ENCODE results near the gene GPR75.
A peak's percentile ranks its signal among the peaks of the same experiment; 100 is the strongest.

Gene GPR75

GRCh38 chr2:53859206-53860181 lies at the start of gene GPR75:
TSS of gene GPR75 (minus strand) at chr2:53859967. CDS start at chr2:53854756, 5,211 bp downstream.
- Mint-ChIP-seq H3K4me3 (no peak within 1 kb of the TSS), H3K36me3 (ENCODE audit: low read depth) (peaks cover 40% of the 10 kb centered on the region), H3K27ac (no peak within 1 kb of the TSS), H3K27me3 (no peaks in the 10 kb centered on the region), H3K4me1 (ENCODE audit: low read depth) (peaks cover 21% of the 10 kb centered on the region), H3K9me3 (no peaks in the 10 kb centered on the region)
- no peak for DNase-seq

- H3K27ac Mint-ChIP-seq: no peak overlapping the region
- no peak for DNase-seq
- H3K9me3 Mint-ChIP-seq: no peaks in the 10 kb centered on the region
- no peaks in the 10 kb centered on the region for H3K27me3 Mint-ChIP-seq
- H3K4me3 Mint-ChIP-seq: no peak overlapping the region
- peaks cover 2% of the 10 kb centered on the region for H3K4me1 Mint-ChIP-seq (ENCODE audit: low read depth)
- peaks cover 75% of the 10 kb centered on the region for H3K36me3 Mint-ChIP-seq (ENCODE audit: low read depth)
These were observed 47.8 kb upstream of the GPR75 start for GRCh38 chr2:53907582-53907981.

GRCh38 chr2:53905396-53905795 lies 45.6 kb upstream of the GPR75 start:
- peaks cover under 1% of the 10 kb centered on the region for H3K4me1 Mint-ChIP-seq (ENCODE audit: low read depth)
- no peaks in the 10 kb centered on the region for H3K9me3 Mint-ChIP-seq
- H3K27ac Mint-ChIP-seq: no peak overlapping the region
- H3K27me3 Mint-ChIP-seq: no peaks in the 10 kb centered on the region
- H3K36me3 Mint-ChIP-seq (ENCODE audit: low read depth): peaks cover 83% of the 10 kb centered on the region
- no peak for DNase-seq
- no peak overlapping the region for H3K4me3 Mint-ChIP-seq

- no peak for DNase-seq
- H3K4me3 Mint-ChIP-seq: no peak overlapping the region
- H3K36me3 Mint-ChIP-seq (ENCODE audit: low read depth): peaks cover 83% of the 10 kb centered on the region
- H3K9me3 Mint-ChIP-seq: no peaks in the 10 kb centered on the region
- H3K27ac Mint-ChIP-seq: peak overlapping the region; percentile 2
- no peaks in the 10 kb centered on the region for H3K4me1 Mint-ChIP-seq (ENCODE audit: low read depth)
- H3K27me3 Mint-ChIP-seq: no peaks in the 10 kb centered on the region
These were observed 43.2 kb upstream of the GPR75 start for GRCh38 chr2:53903011-53903410.

- DNase-seq: no peak
- Mint-ChIP-seq H3K27me3 (no peaks in the 10 kb centered on the region), H3K4me3 (no peak overlapping the region), H3K36me3 (ENCODE audit: low read depth) (peaks cover 83% of the 10 kb centered on the region), H3K4me1 (ENCODE audit: low read depth) (peaks cover 5% of the 10 kb centered on the region), H3K27ac (no peak overlapping the region), H3K9me3 (no peaks in the 10 kb centered on the region)
These were observed 41.4 kb upstream of the GPR75 start for GRCh38 chr2:53901192-53901591.

- peaks cover 5% of the 10 kb centered on the region for H3K4me1 Mint-ChIP-seq (ENCODE audit: low read depth)
- no peak for DNase-seq
- peaks cover 90% of the 10 kb centered on the region for H3K36me3 Mint-ChIP-seq (ENCODE audit: low read depth)
- no peaks in the 10 kb centered on the region for H3K9me3 Mint-ChIP-seq
- H3K4me3 Mint-ChIP-seq: no peak overlapping the region
- no peaks in the 10 kb centered on the region for H3K27me3 Mint-ChIP-seq
- H3K27ac Mint-ChIP-seq: peak overlapping the region; percentile 5
These were observed 37.1 kb upstream of the GPR75 start for GRCh38 chr2:53896864-53897263.

GRCh38 chr2:53886406-53887280 lies 26.9 kb upstream of the GPR75 start:
- peak overlapping the region; percentile 66 for H3K27ac Mint-ChIP-seq
- H3K4me3 Mint-ChIP-seq: no peak overlapping the region
- H3K36me3 Mint-ChIP-seq (ENCODE audit: low read depth): peaks cover 91% of the 10 kb centered on the region
- H3K4me1 Mint-ChIP-seq (ENCODE audit: low read depth): peaks cover 39% of the 10 kb centered on the region
- H3K27me3 Mint-ChIP-seq: no peaks in the 10 kb centered on the region
- DNase-seq: no peak
- no peaks in the 10 kb centered on the region for H3K9me3 Mint-ChIP-seq

- H3K36me3 Mint-ChIP-seq (ENCODE audit: low read depth): peaks cover 89% of the 10 kb centered on the region
- no peaks in the 10 kb centered on the region for H3K27me3 Mint-ChIP-seq
- H3K27ac Mint-ChIP-seq: no peak overlapping the region
- H3K4me1 Mint-ChIP-seq (ENCODE audit: low read depth): peaks cover 47% of the 10 kb centered on the region
- no peak overlapping the region for H3K4me3 Mint-ChIP-seq
- no peaks in the 10 kb centered on the region for H3K9me3 Mint-ChIP-seq
- DNase-seq: no peak
These were observed 25.1 kb upstream of the GPR75 start for GRCh38 chr2:53884883-53885282.

GRCh38 chr2:53881986-53882385 lies 22.2 kb upstream of the GPR75 start:
- Mint-ChIP-seq H3K9me3 (no peaks in the 10 kb centered on the region), H3K36me3 (ENCODE audit: low read depth) (peaks cover 89% of the 10 kb centered on the region), H3K4me1 (ENCODE audit: low read depth) (peaks cover 40% of the 10 kb centered on the region)

GRCh38 chr2:53881360-53881759 lies 21.6 kb upstream of the GPR75 start:
- H3K36me3 Mint-ChIP-seq (ENCODE audit: low read depth): peaks cover 83% of the 10 kb centered on the region
- H3K4me3 Mint-ChIP-seq: no peak overlapping the region
- H3K27ac Mint-ChIP-seq: no peak overlapping the region
- no peak for DNase-seq
- H3K27me3 Mint-ChIP-seq: no peaks in the 10 kb centered on the region
- H3K9me3 Mint-ChIP-seq: no peaks in the 10 kb centered on the region
- H3K4me1 Mint-ChIP-seq (ENCODE audit: low read depth): peaks cover 34% of the 10 kb centered on the region

More at GRCh38 chr2:53881986-53882385, 22.2 kb upstream of the GPR75 start:
- Mint-ChIP-seq H3K27me3 (no peaks in the 10 kb centered on the region), H3K27ac (no peak overlapping the region), H3K4me3 (no peak overlapping the region)
- DNase-seq: no peak

- no peaks in the 10 kb centered on the region for H3K9me3 Mint-ChIP-seq
- no peaks in the 10 kb centered on the region for H3K27me3 Mint-ChIP-seq
- H3K27ac Mint-ChIP-seq: peak overlapping the region; percentile 74
- H3K36me3 Mint-ChIP-seq (ENCODE audit: low read depth): peaks cover 82% of the 10 kb centered on the region
- DNase-seq: no peak
- H3K4me3 Mint-ChIP-seq: no peak overlapping the region
- H3K4me1 Mint-ChIP-seq (ENCODE audit: low read depth): peaks cover 28% of the 10 kb centered on the region
These were observed 21.0 kb upstream of the GPR75 start for GRCh38 chr2:53880756-53881155.

- Mint-ChIP-seq H3K4me3 (no peak overlapping the region), H3K4me1 (ENCODE audit: low read depth) (peaks cover 8% of the 10 kb centered on the region), H3K9me3 (no peaks in the 10 kb centered on the region), H3K27ac (no peak overlapping the region), H3K36me3 (ENCODE audit: low read depth) (peaks cover 80% of the 10 kb centered on the region), H3K27me3 (no peaks in the 10 kb centered on the region)
- DNase-seq: no peak
These were observed 17.8 kb upstream of the GPR75 start for GRCh38 chr2:53877556-53877955.

- Mint-ChIP-seq H3K27ac (no peak overlapping the region), H3K36me3 (ENCODE audit: low read depth) (peaks cover 77% of the 10 kb centered on the region), H3K4me3 (no peak overlapping the region), H3K4me1 (ENCODE audit: low read depth) (peaks cover 8% of the 10 kb centered on the region), H3K27me3 (no peaks in the 10 kb centered on the region), H3K9me3 (no peaks in the 10 kb centered on the region)
- no peak for DNase-seq
These were observed 17.3 kb upstream of the GPR75 start for GRCh38 chr2:53877112-53877511.

GRCh38 chr2:53874401-53874950 lies 14.7 kb upstream of the GPR75 start:
- no peak for DNase-seq
- H3K9me3 Mint-ChIP-seq: no peaks in the 10 kb centered on the region
- no peaks in the 10 kb centered on the region for H3K27me3 Mint-ChIP-seq
- H3K4me1 Mint-ChIP-seq (ENCODE audit: low read depth): no peaks in the 10 kb centered on the region
- H3K4me3 Mint-ChIP-seq: no peak overlapping the region
- no peak overlapping the region for H3K27ac Mint-ChIP-seq
- peaks cover 67% of the 10 kb centered on the region for H3K36me3 Mint-ChIP-seq (ENCODE audit: low read depth)

All from activated T-cell treated with anti-CD3 and anti-CD28 coated beads, Interleukin-2, amount 50 U/mL, for 24 hours (primary cell).